Neutrophil (primary cell): ENCODE data around the gene CSTA.

Experiments used
- H3K27ac ChIP-seq: fragments of 200-600 bp; sonication (generic); 2 replicates; pipeline ENCODE4 v1.5.1; 2016; ENCODE audit warnings: mild to moderate bottlenecking, moderate library complexity
- H3K27me3 ChIP-seq: fragments of 200-600 bp; sonication (generic); 2 replicates; pipeline ENCODE4 v1.6.0; 2016; ENCODE audit warnings: mild to moderate bottlenecking
- H3K36me3 ChIP-seq: fragments of 200-600 bp; sonication (generic); 2 replicates; pipeline ENCODE4 v1.5.1; 2017
- H3K4me1 ChIP-seq, 2 experiments: fragments of 200-600 bp in 1 of 2; sonication (generic) in 1 of 2; 1 replicate in 1 of 2; 2 replicates in 1 of 2; pipeline versions ENCODE4 v1.5.1 to v1.6.1; 2013 to 2016; ENCODE audit warnings: low read depth in 1 of 2, low read length in 1 of 2, mild to moderate bottlenecking in 1 of 2, moderate library complexity in 1 of 2; ENCODE audit not compliant: control insufficient read depth in 1 of 2, insufficient read depth in 1 of 2
- H3K4me3 ChIP-seq, 2 experiments: fragments of 200-600 bp in 1 of 2; sonication (generic) in 1 of 2; 1 replicate in 1 of 2; 2 replicates in 1 of 2; pipeline ENCODE4 v1.5.1; 2013 to 2016; ENCODE audit warnings: low read depth in 1 of 2, low read length in 1 of 2, mild to moderate bottlenecking in 1 of 2, moderate library complexity in 1 of 2
- H3K9me3 ChIP-seq: fragments of 200-600 bp; sonication (generic); 2 replicates; pipeline ENCODE4 v1.5.1; 2016
- TF ChIP-seq, protein P1 (sequence below): fragments of 200-600 bp; sonication (generic); IDR thresholded peaks from 2 replicates; pipeline ENCODE4 v1.5.1; 2016; ENCODE audit warnings: antibody characterized with exemption

CSTA gene

DNA sequence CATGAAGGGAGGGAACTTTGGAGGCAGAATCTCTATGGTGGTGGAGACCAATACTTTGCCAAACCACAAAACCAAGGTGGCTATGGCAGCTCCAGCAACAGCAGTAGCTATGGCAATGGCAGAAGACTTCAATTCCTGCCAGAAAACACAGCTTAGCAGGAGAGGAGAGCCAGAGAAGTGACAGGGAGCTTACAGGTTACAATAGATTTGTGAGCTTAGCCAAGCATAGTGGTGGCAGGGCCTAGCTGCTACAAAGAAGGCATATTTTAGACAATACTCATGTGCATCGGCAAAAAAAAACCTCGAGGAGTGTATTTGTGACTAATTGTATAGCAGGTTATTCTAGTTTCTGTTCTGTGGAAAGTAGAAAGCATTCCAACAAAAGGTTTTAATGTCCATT is 6.4 kb upstream of the CSTA start:
- Histone ChIP-seq H3K27me3 (no peaks in the 10 kb centered on the region), H3K4me3 (no peak overlapping the region), H3K36me3 (no peaks in the 10 kb centered on the region), H3K4me1 (peaks cover 23 to 34% of the 10 kb centered on the region in 2 experiments), H3K9me3 (no peaks in the 10 kb centered on the region), H3K27ac (no peak overlapping the region)
- TF ChIP-seq, protein P1, sequence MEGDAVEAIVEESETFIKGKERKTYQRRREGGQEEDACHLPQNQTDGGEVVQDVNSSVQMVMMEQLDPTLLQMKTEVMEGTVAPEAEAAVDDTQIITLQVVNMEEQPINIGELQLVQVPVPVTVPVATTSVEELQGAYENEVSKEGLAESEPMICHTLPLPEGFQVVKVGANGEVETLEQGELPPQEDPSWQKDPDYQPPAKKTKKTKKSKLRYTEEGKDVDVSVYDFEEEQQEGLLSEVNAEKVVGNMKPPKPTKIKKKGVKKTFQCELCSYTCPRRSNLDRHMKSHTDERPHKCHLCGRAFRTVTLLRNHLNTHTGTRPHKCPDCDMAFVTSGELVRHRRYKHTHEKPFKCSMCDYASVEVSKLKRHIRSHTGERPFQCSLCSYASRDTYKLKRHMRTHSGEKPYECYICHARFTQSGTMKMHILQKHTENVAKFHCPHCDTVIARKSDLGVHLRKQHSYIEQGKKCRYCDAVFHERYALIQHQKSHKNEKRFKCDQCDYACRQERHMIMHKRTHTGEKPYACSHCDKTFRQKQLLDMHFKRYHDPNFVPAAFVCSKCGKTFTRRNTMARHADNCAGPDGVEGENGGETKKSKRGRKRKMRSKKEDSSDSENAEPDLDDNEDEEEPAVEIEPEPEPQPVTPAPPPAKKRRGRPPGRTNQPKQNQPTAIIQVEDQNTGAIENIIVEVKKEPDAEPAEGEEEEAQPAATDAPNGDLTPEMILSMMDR: no peak

DNA sequence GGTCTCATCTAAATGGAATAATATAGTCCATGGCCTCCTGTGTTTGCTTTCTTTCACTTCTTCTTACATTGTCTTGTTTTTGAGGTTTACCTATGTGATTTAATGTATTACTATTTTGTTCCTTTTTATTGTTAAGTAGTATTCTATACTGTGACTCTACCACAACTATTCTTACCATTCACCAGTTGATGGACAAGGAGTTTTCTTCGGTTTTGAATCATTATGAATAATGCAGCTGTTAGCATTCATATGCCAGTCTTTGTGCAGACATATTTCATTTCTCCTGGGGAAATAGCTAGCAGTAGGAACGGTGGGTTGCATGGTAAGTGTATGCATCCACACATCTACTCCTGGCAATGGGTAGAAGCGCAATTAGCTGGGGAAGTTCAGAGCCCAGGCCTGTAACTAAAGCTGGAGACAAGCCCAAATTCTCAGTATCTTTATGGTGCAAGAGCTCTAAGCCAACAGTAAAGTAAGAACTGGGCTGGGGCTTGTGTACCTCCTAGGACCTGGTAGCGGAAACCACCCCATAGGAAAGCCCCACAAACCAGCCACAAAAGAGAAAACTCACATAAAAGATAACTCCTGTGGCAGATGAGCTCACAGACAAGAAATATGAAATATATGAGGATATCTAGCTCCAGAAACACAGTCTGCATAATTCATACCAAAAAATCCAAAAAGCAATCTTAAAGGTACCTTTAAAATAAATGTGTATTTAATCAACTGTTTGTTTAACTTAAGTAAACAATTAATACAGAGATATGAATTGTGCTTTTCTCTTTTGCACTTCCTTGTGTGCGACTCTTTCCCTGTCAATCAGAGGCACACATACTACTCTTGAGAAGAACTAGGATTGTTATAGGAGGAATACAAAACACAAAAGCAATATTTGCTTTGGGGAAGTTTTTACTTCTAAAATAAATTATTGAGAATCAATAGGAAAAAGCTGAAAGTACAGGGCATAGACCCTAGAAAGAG is 2.7 kb upstream of the CSTA start:
- Histone ChIP-seq H3K4me3 (no peak overlapping the region), H3K27me3 (no peaks in the 10 kb centered on the region)
- TF ChIP-seq, protein P1: no peak

DNA sequence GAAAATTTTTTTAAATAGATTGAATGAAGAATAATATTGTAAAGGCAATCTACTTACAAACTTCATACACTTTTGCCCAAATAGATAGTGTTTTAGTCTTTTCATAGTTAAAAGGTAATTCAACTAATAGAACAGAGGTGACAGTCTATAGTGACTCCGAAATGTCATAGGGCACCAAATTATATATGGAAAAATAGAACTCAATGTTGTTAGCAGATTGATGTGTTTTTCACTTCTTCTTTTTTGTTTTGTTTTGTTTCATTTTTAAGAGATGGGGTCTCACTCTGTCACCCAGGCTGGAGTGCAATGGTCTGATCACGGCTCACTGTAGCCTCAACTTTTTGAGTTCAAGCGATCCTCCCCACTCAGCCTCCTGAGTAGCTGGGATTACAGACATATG is 721 bp downstream of the CSTA start:
- Histone ChIP-seq H3K4me3 (peak overlapping the region; percentile 67 to 89), H3K27me3 (no peaks in the 10 kb centered on the region), H3K36me3 (peaks cover 12% of the 10 kb centered on the region), H3K4me1 (peaks cover 57 to 58% of the 10 kb centered on the region in 2 experiments), H3K27ac (peak overlapping the region; percentile 90), H3K9me3 (no peaks in the 10 kb centered on the region)
- TF ChIP-seq, protein P1: no peak

More for the DNA sequence above, 2.7 kb upstream of the CSTA start:
- H3K4me1 ChIP-seq: peaks cover 40 to 54% of the 10 kb centered on the region in 2 experiments
- no peaks in the 10 kb centered on the region for H3K9me3 ChIP-seq
- no peaks in the 10 kb centered on the region for H3K36me3 ChIP-seq
- peak overlapping the region; percentile 71 for H3K27ac ChIP-seq

DNA sequence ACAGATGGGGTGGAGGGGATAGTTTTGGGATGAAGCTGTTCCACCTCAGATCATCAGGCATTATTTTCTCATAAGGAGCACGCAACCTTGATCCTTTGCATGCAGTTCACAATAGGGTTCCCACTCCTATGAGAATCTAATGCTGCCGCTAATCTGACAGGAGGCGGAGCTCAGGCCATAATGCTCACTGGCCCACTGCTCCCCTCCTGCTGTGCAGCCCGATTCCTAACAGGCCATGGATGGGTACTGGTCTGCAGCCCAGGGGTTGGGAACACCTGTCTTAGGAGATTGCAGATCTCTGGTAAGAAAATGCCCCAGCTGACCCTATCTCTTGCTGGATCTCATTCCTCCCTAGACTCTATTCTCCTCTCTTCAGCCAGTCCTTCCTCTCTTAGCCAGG is 6.8 kb downstream of the CSTA start:
- TF ChIP-seq, protein P1: no peak
- H3K27me3 ChIP-seq: no peaks in the 10 kb centered on the region
- no peak overlapping the region for H3K4me3 ChIP-seq
- no peaks in the 10 kb centered on the region for H3K9me3 ChIP-seq
- peak overlapping the region; percentile 43 for H3K27ac ChIP-seq
- peaks cover 62% of the 10 kb centered on the region for H3K36me3 ChIP-seq
- H3K4me1 ChIP-seq: peaks cover 22 to 38% of the 10 kb centered on the region in 2 experiments

DNA sequence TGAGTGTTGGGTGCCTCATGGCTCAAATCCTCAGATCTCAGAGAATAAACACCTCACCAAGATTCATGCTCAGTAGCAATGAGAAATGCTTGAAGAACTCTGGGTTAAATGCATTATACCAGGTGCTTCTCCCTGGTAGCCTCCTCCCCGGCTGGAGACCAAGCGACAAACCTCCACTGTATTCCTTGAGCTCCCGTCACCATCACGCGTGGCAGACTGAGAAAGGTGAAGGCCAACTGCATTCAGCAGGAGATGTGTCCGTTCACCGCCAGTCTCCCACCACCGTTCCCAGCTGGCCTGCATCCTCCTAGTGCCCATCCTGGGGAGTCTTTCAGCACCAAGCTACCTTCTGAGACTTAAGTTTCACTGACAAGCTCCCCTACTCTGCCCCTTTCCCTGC is 7.5 kb downstream of the CSTA start:
- H3K27me3 ChIP-seq: no peaks in the 10 kb centered on the region
- H3K36me3 ChIP-seq: peaks cover 68% of the 10 kb centered on the region
- no peaks in the 10 kb centered on the region for H3K9me3 ChIP-seq
- peaks cover 16 to 35% of the 10 kb centered on the region in 2 experiments for H3K4me1 ChIP-seq
- no peak overlapping the region for H3K4me3 ChIP-seq
- TF ChIP-seq, protein P1: no peak
- H3K27ac ChIP-seq: peak overlapping the region; percentile 43
